Measurements from ENCODE around the gene SRRM4.

The SRRM4 gene, protein sequence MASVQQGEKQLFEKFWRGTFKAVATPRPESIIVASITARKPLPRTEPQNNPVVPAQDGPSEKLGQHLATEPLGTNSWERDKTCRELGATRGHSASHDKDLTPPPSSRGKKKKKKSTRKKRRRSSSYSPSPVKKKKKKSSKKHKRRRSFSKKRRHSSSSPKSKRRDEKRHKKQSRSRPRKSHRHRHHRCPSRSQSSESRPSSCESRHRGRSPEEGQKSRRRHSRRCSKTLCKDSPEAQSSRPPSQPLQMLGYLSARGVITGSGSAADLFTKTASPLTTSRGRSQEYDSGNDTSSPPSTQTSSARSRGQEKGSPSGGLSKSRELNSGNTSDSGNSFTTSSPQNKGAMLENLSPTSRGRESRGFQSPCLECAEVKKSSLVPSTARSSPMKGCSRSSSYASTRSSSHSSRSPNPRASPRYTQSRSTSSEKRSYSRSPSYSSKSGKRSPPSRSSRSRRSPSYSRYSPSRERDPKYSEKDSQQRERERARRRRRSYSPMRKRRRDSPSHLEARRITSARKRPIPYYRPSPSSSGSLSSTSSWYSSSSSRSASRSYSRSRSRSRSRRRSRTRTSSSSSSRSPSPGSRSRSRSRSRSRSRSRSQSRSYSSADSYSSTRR

DNA sequence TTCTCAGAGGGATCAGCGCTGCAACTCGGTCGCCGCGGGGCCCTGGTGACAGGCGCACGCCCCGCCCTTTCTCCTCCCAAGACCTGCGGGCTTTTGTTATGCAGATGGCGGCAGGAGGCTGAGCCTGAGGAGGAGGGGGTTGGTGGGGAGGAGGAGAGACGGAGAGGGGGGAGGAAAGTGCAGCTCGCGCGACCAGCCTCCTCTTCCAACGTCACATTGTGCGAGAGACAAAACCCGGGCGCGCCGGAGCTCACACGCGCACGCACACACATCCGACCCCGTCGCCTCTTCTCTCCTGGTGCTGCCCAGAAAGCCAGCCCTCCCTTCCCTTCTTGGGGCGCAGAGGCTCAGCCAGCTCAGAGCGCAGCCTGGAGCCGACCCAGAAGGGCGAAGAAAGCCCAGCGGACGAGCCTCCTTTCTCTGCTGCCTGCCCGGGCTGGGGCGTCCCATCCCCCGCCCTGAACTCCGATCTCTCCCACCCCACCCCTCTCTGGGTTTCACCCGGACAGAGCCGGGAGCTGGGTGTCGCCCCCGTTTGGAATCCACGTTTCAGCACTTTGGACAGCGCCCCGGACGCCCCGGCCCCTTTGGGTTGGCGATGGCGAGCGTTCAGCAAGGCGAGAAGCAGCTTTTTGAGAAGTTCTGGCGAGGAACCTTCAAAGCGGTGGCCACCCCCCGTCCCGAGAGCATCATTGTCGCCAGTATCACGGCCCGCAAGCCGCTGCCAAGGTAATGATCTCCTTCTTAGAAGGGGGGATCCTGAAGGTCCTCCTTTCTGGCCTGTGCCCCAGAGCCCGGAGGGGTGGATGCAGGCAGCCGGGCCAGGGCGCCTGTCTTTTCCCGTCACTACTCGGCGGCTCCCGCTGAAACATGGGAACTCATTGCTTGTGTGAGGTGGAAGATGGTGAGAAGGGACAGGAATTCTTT lies at the start of gene SRRM4:
SRRM4 (plus strand) TSS at position 257 of the 927 bp plus-strand sequence; CDS start at position 599, 342 bp downstream.
- DNase-seq (ENCODE audit: extremely low read depth in 1 of 2, low read depth in 1 of 2), result no peak

GRCh38 chr12:118946256-118946655 lies 35.1 kb upstream of the SRRM4 start:
- no peak for DNase-seq (ENCODE audit: extremely low read depth in 1 of 2, low read depth in 1 of 2)

DNA sequence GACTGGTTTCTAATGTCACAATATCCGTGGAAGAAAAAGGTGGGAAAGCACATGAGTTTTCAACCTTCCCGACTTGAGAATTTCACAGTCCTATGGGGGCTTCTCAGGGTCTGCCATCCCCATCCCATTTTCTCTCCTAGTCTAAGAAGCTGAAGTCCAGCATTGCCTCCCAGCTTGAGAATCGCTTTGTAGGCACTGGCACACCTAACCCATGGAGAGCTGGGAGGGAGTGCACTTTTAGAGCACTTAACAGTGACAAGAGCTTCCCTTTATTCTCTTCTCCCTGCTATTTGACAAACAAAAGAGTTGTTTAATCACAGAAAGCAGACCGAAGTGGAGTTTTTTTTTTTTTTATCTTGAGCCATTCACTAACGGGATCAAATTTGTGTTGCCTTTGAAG lies 22.8 kb upstream of the SRRM4 start:
- no peak for DNase-seq (ENCODE audit: extremely low read depth in 1 of 2, low read depth in 1 of 2)

DNA sequence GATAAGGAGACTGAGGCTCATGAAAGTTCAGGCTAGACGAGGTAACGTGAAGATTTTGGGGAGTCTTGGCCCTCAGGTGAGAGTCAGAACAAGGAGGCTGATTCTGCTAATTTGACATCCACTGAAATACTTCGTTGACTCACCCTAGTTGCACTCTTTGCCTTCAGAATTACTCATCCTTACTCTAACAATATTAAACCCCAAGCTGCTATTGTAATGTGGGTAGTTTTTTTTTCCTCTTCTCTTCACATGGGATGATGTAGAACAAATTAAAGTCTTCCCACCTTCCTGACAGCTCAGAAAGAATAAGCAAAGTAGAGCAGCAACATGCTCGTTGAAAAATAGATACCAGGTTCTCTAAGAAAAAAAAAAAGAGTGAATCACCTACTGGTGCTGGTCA lies 22.0 kb upstream of the SRRM4 start:
- no peak for DNase-seq (ENCODE audit: extremely low read depth in 1 of 2, low read depth in 1 of 2)

DNA sequence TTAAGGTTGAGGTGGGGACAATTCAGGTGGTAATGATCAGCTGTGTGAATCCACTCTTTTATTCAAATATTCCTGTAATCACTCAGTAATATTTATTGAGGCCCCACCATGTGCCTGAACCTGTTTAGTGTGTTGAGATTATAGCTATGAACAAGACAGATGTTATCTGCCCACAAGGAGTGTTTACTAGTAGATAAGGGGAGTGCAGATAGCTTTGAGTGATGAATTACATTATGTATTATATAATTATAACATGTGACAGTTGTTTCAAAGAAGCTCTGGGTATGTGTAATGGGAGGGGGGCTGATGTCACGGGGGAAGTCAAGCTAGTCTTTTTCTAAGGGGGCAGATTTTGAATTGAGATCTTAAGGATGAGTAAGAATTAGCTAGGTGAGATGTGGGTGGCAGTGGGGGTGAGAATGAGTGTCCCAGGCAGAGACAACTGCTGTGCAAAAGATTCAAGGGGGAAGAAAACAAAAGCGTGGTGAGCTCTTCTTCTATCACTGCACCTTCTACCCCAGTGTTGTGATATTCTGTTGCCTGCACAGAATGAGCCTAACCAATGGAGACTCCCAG lies 21.3 kb upstream of the SRRM4 start:
- no peak for DNase-seq (ENCODE audit: extremely low read depth in 1 of 2, low read depth in 1 of 2)

DNA sequence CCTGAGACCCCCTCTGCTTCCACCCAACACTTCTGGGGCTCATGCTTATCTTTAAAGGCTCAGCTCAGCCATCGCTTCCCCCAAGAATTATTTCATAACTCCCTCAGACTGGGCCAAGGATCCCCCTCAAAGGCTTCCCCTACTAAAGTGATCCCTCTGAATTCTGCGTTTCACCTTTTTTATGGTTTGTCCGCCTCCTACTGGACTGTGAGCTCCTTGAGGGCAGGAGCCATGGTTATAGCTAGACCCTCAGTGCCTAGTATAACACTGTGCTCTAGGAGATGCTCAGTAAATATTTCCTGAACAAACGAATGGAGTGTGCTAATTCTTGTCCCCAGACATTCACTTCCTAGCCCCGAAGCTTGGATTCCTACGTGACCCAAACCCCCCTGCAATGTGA lies 20.5 kb upstream of the SRRM4 start:
- no peak for DNase-seq (ENCODE audit: extremely low read depth in 1 of 2, low read depth in 1 of 2)

DNA sequence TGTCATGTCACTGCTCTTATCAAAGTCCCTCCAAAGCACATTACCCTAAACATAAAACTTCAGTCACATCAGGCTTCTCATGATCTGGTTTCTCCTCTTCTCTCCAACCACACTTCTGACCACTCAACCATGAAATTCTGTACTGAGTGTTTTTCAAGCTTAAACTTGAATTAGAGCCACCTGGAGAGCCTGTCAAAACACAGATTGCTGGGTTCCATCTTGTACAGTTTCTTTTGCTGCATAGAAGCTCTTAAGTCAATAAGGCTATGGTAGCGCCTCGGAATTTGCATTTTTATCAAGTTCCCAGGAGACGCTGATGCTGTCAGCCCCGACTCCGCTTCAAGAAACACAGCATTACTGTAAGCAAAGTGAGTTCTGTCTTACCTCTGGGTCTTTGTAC lies 16.4 kb upstream of the SRRM4 start:
- no peak for DNase-seq (ENCODE audit: extremely low read depth in 1 of 2, low read depth in 1 of 2)

GRCh38 chr12:118970856-118971255 lies 10.5 kb upstream of the SRRM4 start:
- no peak for DNase-seq (ENCODE audit: extremely low read depth in 1 of 2, low read depth in 1 of 2)

DNA sequence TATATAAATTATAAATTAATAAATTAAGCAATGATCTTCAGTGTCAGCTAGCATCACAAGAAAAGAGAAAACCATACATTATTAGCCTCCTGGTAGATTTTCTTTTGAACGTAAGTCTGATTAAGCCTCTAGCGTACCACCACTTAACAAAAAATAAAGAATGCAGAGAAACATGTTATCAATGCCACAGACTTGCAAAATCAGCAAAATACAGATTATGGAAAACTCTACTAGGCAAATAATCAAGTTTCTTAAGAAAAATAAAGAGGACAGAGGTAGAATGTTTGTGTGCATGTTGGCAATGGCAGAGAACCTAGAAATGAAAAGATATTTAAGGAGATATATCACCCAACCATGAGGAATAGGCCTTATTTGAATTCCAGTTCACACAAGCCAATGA lies 8.4 kb upstream of the SRRM4 start:
- DNase-seq (ENCODE audit: extremely low read depth in 1 of 2, low read depth in 1 of 2), result no peak

GRCh38 chr12:118979763-118980406 lies 1.5 kb upstream of the SRRM4 start:
- DNase-seq (ENCODE audit: extremely low read depth in 1 of 2, low read depth in 1 of 2), result no peak

- no peak for DNase-seq (ENCODE audit: extremely low read depth in 1 of 2, low read depth in 1 of 2)
These were observed 830 bp upstream of the SRRM4 start for GRCh38 chr12:118980407-118981014.

GRCh38 chr12:118982302-118982701 lies 961 bp downstream of the SRRM4 start:
- DNase-seq (ENCODE audit: extremely low read depth in 1 of 2, low read depth in 1 of 2), result no peak

DNA sequence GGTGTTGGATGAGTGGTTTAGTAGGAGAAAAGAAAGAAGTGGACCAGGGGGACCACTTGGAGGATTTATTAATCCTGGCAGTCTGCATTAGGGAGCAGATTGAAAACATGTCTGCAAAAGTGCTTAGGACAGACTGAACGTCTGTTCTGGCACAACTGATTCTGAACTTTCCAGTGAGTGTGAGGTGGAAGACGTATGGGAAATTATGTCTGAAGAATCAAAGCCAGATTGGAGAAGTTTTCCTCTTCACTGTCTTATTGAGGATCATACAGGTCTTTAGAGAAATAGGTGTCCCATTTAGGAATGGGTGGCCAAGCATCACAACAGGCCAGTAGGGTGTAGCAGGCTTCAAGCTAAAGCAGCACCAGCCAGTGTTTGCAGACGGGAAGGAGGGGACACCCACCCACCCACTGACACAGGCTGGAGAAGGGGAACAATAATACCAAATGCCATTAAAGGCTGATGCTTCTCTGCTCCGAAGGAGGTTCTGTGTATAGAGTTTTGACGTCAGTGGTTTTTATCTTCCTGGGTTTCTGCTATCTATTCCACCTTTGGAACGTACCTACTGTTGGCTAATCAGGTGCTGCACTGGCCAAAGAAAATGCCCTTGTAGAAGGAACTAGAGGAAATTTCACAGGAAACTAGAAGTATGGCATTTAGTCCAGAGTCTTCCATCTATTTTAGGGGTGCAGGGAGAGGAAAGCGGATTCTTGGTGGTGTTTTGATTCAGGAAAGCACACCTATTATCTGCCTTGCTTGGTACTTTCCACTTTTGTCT lies 1.8 kb downstream of the SRRM4 start:
- DNase-seq (ENCODE audit: extremely low read depth in 1 of 2, low read depth in 1 of 2), result no peak

DNA sequence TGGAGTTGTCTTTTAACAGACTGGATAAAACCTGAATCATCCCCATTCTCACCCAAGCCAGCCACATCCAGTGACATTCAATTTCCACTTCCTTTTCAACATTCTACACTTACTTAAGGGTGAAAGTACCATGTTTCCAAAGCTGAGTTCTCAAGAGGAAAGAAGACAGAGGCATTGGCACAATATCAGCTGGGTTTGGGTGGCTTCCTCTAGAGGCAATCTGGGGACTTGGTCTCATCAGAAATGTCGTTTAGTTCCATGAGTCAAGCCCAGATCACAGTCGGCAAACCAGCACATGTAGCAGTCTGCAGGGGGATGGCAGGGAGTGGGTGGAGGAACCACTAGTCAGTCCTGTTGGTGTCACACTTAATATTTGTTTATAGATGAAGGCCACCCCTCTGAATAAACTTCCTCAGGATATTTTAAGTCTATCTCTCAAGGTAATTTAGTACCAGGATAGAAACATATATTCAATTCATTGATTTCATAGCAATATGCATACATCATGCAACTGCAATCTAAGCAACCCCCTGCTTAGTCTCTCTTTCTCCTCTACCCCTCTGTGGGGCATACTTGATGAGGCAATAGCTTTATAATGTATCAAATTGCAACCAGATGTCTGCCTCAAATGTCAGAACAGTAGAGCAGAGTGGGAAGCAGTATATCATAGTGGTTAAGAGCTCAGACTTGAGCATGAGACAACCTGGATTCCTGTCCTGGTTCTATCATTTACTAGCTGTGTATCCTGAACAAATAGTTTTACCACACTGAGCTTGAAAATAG lies 3.0 kb downstream of the SRRM4 start:
- no peak for DNase-seq (ENCODE audit: extremely low read depth in 1 of 2, low read depth in 1 of 2)

- DNase-seq (ENCODE audit: extremely low read depth in 1 of 2, low read depth in 1 of 2), result no peak
These were observed 4.7 kb downstream of the SRRM4 start for GRCh38 chr12:118986050-118986449.

DNA sequence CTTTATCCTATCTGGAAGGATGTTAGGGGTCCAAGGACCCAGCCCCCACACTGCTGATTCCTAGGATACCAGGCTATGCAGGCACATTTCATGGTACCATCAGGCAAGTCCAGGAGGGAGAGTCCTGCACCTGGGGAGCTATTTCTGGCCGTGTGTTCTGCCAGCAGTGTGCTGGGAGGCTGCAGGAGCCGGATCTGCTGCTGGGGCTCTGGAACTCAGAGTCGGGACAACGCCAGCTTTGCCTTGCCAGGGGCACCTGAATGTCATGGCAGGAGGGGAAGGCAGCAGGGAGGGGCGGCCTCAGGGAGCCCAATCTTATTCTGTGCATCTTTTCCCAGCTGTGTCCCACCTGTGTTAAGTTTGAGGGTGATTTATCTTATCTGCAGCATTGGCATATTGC lies 17.8 kb downstream of the SRRM4 start:
- no peak for DNase-seq (ENCODE audit: extremely low read depth in 1 of 2, low read depth in 1 of 2)

GRCh38 chr12:119005085-119005484 lies 23.7 kb downstream of the SRRM4 start:
- DNase-seq (ENCODE audit: extremely low read depth in 1 of 2, low read depth in 1 of 2), result no peak

- no peak for DNase-seq (ENCODE audit: extremely low read depth in 1 of 2, low read depth in 1 of 2)
These were observed 24.6 kb downstream of the SRRM4 start for GRCh38 chr12:119005913-119006312.

DNA sequence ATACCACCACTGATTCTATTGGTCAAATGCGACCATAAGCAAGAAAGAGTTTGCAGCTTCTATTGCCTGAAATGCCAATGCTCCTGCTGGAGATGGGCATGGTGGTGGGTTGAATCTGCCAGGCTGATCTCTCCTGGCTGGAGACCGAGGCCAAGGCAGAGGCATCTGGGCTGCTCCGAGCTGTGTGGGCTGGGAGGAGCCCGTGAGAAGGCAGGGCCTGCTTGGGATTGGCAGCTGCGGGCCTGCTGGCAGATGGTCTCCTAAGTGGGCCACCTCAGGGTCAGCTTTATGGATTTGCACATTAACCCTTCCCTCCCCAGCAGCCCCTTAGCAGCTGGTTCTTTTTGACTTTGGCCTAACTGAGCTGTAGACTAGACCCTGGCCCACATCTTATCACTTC lies 25.4 kb downstream of the SRRM4 start:
- no peak for DNase-seq (ENCODE audit: extremely low read depth in 1 of 2, low read depth in 1 of 2)

All from stimulated activated CD8-positive, alpha-beta memory T cell treated with anti-CD3 and anti-CD28 coated beads, Interleukin-7, amount 100 ng/mL, for 48 hours (primary cell).